Ascending aorta (tissue), 2 donors: ENCODE results near the gene UBAC2. TPM values are rescaled to one million over a fixed set of nuclear protein-coding genes. Genes with fewer than 3 reads are reported as not detected.

ENCODE experiments used
- DNase-seq, 2 donors: peaks; one replicate each; pipeline ENCODE4 v3.0.0-alpha.2; 2019; ENCODE audit warnings: low spot score in 2 of 2
- H3K27ac ChIP-seq, 2 donors: fragments of 200-600 bp; sonication (generic); one replicate each; pipeline ENCODE4 v1.5.1; 2016 to 2017; ENCODE audit warnings: mild to moderate bottlenecking in 1 of 2
- H3K27me3 ChIP-seq: fragments of 200-600 bp; sonication (generic); one replicate; pipeline ENCODE4 v1.5.1; 2017
- H3K36me3 ChIP-seq, 2 donors: fragments of 200-600 bp; sonication (generic); one replicate each; pipeline ENCODE4 v1.5.1; 2016
- H3K4me1 ChIP-seq, 2 donors: fragments of 200-600 bp; sonication (generic); one replicate each; pipeline ENCODE4 v1.5.1; 2016 to 2017; ENCODE audit warnings: mild to moderate bottlenecking in 1 of 2
- H3K4me3 ChIP-seq, 2 donors: fragments of 200-600 bp; sonication (generic); one replicate each; pipeline ENCODE4 v1.5.1; 2016 to 2017; ENCODE audit warnings: mild to moderate bottlenecking in 1 of 2
- H3K9me3 ChIP-seq, 2 donors: fragments of 200-600 bp; sonication (generic); one replicate each; pipeline ENCODE4 v1.5.1; 2016
- intact Hi-C: fragments of 100-400 bp; cut with DNase I; formaldehyde crosslinking; loops from one replicate; pipeline ENCODE4 v1.15.1; 2023
- total RNA-seq: library from RNA; depleted of rRNA; stranded (reverse); fragments of >200 nt; gene quantifications from one replicate; pipeline ENCODE4 v1.1.0, GENCODE V29; 2016
- TF ChIP-seq, protein P1 (sequence below), 3 experiments: fragments of 200-600 bp in 2 of 3; fragments of 450-650 bp in 1 of 3; sonication (generic) in 2 of 3; IDR thresholded peaks; one replicate each; pipeline ENCODE4 v1.5.1; 2016 to 2019; ENCODE audit warnings: antibody characterized with exemption in 3 of 3, mild to moderate bottlenecking in 1 of 3, moderate library complexity in 1 of 3

The UBAC2 gene
- total RNA-seq, 1 donor from 2014 or later, result 67.8 TPM

DNA sequence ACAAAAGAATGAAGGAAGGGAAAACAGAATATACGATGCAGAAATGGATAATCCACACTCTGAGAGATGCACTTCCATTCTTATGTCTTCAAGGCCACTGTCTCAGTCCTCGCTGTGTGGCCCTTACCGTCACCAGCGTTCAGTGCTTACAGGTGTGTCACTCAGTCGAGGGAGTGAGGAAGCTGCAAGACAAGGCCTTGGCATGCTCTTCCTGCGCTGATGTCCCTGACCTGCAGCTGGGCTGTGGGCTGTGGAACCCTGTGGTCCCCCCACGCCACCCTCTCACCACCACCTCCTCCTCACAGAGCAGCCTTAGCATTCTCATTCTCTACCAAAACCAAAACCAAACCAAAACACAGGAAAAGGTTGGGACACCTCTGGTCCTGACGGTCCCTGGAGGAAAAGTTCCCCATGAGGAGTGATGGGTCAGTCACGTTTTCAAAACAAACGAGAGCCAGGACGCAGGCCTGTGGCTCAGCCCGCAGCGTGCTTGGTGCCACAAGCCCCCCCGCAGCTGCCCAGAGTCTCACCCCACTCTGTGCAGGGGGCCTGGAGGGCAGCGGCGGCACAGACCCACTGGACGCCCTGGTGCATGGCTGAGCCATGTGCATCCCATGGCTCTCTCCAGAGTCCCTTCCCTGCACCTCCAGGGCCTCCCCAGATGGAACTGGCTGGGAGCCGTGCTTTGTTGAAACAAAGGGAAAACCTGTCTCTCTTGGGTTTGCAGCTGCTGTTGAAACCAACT is 154.8 kb downstream of the UBAC2 start:
- Histone ChIP-seq H3K4me1 (peaks cover 0 to 3% of the 10 kb centered on the region in 2 donors), H3K36me3 (peaks cover under 1 to 17% of the 10 kb centered on the region in 2 donors), H3K27me3 (no peaks in the 10 kb centered on the region), H3K9me3 (no peaks in the 10 kb centered on the region), H3K27ac (peak overlapping the region; percentile 55 to 66), H3K4me3 (no peak overlapping the region)
- intact Hi-C loops, result no loop called here
- TF ChIP-seq, protein P1, sequence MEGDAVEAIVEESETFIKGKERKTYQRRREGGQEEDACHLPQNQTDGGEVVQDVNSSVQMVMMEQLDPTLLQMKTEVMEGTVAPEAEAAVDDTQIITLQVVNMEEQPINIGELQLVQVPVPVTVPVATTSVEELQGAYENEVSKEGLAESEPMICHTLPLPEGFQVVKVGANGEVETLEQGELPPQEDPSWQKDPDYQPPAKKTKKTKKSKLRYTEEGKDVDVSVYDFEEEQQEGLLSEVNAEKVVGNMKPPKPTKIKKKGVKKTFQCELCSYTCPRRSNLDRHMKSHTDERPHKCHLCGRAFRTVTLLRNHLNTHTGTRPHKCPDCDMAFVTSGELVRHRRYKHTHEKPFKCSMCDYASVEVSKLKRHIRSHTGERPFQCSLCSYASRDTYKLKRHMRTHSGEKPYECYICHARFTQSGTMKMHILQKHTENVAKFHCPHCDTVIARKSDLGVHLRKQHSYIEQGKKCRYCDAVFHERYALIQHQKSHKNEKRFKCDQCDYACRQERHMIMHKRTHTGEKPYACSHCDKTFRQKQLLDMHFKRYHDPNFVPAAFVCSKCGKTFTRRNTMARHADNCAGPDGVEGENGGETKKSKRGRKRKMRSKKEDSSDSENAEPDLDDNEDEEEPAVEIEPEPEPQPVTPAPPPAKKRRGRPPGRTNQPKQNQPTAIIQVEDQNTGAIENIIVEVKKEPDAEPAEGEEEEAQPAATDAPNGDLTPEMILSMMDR (IDR thresholded peaks at IDR 0.05), result no peak
- DNase-seq, result no peak

DNA sequence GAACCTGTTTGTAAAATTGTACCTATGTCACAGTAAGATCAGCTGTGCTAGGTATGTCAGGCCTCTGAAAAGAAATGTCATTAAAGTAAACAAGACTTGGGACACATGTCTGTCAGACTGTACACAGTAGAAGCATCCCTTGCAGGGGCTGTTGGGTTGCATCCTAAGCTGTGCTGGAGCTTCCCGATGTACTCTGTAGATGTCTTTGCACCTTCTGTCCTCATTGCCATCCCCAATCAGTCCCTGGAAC is 155.3 kb downstream of the UBAC2 start:
- Histone ChIP-seq H3K27me3 (no peaks in the 10 kb centered on the region), H3K9me3 (no peaks in the 10 kb centered on the region), H3K4me1 (peaks cover 0 to 3% of the 10 kb centered on the region in 2 donors), H3K4me3 (peak overlapping the region; percentile 21 to 29), H3K36me3 (peaks cover 0 to 17% of the 10 kb centered on the region in 2 donors), H3K27ac (peak overlapping the region; percentile 55 to 66)
- TF ChIP-seq, protein P1 (IDR thresholded peaks at IDR 0.05), result no peak
- DNase-seq, result no peak
- intact Hi-C loops, result no loop called here

DNA sequence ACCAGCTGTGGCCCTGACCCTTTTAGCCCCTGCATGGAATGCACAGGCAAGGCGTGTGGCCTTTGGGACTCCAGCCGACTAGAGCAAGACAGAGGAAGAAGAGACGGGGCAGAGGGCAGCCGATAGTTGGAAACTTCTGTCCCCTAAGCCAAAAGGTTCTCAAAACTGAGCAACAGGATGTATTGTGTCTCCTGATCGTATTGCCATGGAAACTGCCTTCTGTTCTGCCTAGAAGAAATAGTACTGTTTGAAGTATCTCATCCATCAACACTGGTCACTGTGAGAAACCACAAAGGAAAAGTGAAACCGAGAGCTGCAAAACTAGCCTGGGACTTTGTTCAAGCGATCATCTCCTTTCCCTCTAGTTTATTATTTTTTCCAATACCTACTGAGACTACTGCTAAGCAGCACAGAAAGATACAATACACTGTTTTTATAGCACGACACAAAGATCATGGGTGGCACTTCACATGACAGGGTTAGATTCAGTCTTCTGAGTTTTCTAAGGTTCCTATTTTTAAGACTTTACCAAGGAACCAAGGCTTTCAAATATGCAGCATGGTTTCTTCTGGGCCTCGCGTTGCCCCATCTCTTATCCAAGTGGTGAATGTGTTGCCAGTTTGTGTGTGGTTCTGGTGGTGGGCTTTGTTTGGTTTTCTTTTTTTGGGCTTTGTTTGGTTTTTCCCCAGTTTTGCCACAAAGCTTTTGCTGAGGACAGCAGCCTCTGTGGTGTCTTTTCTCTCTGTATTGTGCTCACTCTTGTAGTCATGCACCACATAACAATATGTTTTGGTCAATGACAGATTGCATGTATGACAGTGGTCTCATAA is 155.8 kb downstream of the UBAC2 start:
- H3K4me3 ChIP-seq, result peak overlapping the region; percentile 21 to 29
- intact Hi-C loops, result no loop called here
- TF ChIP-seq, protein P1 (IDR thresholded peaks at IDR 0.05), result no peak

DNA sequence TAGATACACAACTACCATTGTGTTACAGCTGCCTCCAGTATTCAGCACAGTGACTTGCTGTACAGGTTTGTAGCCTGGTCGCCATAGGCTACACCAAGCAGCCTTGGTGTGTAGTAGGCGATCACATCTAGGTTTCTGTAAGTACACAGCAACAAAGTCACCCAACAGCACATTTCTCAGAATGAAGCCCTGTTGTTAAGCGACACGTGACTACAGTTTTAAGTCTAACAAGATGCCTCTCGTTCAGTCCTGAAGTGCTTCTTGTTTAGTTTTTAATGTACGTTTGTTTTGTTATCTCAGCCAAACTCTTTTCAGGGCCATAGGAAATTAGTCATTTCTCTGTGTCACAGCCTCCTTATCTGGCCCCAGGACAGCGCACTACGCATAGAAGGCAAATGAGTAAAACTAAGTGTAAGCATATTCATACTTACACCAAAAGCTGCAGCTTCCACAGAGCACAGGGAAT is 156.5 kb downstream of the UBAC2 start:
- Histone ChIP-seq H3K4me1 (peaks cover 0 to 3% of the 10 kb centered on the region in 2 donors), H3K9me3 (no peaks in the 10 kb centered on the region), H3K27ac (no peak overlapping the region), H3K4me3 (no peak overlapping the region), H3K27me3 (no peaks in the 10 kb centered on the region), H3K36me3 (peaks cover 0 to 17% of the 10 kb centered on the region in 2 donors)
- intact Hi-C loops, result no loop called here
- no peak for DNase-seq
- TF ChIP-seq, protein P1 (IDR thresholded peaks at IDR 0.05), result no peak

More for the DNA sequence above, 155.8 kb downstream of the UBAC2 start:
- Histone ChIP-seq H3K27me3 (no peaks in the 10 kb centered on the region), H3K36me3 (peaks cover 0 to 17% of the 10 kb centered on the region in 2 donors), H3K4me1 (peaks cover 0 to 3% of the 10 kb centered on the region in 2 donors), H3K27ac (peak overlapping the region; percentile 55 to 66), H3K9me3 (no peaks in the 10 kb centered on the region)
- DNase-seq, result peak in 1 of 2 donors; percentile 71

DNA sequence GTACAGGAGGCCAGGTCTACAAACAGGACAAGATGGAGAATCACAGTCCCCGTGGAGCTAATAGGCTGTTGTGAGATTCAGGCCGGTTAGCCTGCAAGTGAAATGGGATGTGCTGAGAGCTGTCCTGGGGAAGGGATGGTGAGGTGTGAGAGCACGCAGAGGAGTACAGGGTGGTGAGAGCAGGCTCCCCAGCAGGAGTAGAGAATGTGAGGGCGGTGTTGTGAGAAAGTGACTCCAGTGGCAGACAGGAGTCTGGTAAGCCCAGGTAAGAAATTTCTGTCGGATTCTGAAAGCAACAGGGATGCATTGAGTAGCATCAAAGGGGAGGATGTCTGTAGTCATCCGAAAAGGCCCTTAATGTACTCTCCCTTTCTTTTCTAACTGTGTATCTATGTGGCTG is 157.3 kb downstream of the UBAC2 start:
- H3K27ac ChIP-seq, result no peak overlapping the region
- DNase-seq, result no peak
- TF ChIP-seq, protein P1 (IDR thresholded peaks at IDR 0.05), result no peak

More for the DNA sequence above, 157.3 kb downstream of the UBAC2 start:
- Histone ChIP-seq H3K4me1 (peaks cover 0 to 3% of the 10 kb centered on the region in 2 donors), H3K9me3 (no peaks in the 10 kb centered on the region), H3K36me3 (peaks cover 0 to 17% of the 10 kb centered on the region in 2 donors), H3K27me3 (no peaks in the 10 kb centered on the region), H3K4me3 (no peak overlapping the region)
- intact Hi-C loops, result no loop called here
